GM18907 (cell line): Measurements from ENCODE around the gene MIA2.
"Not testable (repeated sequence)": the region's sequence is repeated elsewhere in the genome, so short reads cannot be mapped to it uniquely, and the experiment has no call there.

Source experiments
- ATAC-seq: cut with Tn5 transposase; IDR thresholded peaks from one replicate; pipeline ENCODE4 v1.9.1; 2021; ENCODE audit warnings: mild to moderate bottlenecking, moderate library complexity; ENCODE audit not compliant: unreplicated experiment

MIA2 gene

DNA sequence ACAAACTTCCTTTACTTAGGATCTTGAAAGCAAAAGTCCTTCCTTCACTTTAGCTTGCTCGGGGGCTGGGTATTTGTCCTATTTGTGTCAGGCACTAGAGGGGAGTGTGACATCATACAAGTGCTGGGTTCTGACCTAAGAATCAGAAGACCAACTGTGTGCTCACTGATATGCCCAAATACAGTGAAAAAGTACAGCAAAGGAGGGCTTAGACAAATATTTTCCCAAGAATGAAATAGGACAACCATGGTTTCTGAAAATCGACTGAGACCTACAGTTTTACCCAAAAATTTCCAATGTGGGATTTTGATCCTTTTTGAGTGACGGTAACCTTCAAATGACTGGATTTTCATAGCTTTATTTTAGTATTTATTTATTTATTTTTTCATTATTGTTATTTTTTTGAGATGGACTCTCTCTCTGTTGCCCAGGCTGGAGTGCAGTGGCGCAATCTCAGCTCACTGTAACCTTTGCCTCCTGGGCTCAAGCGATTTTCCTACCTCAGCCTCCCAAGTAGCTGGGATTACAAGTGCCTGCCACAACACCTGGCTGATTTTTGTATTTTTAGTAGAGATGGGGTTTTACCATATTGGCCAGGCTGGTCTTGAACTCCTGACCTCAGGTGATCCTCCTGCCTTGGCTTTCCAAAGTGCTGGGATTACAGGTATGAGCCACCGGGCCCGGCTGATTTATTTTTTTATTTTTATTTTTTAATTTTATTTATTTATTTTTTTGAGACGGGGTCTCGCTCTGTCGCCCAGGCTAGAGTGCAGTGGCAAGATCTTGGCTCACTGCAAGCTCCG lies 1.8 kb upstream of the MIA2 start:
- peak; percentile 84 for ATAC-seq

GRCh38 chr14:39232554-39233415 lies 930 bp upstream of the MIA2 start:
- peak; percentile 53 for ATAC-seq

GRCh38 chr14:39234986-39235385 lies 1.3 kb downstream of the MIA2 start:
- ATAC-seq: not testable (repeated sequence)

- not testable (repeated sequence) for ATAC-seq
These were observed 1.8 kb downstream of the MIA2 start for GRCh38 chr14:39235466-39235865.

DNA sequence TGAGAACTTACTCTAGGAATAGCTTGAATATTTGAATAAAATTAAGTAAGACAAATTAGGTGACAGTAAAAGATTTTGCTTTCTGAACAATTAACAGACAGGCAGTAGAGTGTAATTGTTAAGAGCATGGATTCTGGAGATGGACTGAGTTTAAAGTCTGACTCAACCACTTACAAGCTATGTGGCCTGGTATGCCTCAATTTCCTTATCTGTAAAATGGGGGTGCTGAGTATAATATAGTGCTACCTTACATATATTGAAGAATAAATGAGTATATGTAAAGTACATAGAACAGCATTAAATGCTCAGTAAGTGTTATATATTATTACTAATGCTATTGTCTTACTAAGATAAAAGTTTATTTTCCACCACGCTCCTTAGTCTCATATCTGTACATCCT lies 7.1 kb downstream of the MIA2 start:
- ATAC-seq: no peak

DNA sequence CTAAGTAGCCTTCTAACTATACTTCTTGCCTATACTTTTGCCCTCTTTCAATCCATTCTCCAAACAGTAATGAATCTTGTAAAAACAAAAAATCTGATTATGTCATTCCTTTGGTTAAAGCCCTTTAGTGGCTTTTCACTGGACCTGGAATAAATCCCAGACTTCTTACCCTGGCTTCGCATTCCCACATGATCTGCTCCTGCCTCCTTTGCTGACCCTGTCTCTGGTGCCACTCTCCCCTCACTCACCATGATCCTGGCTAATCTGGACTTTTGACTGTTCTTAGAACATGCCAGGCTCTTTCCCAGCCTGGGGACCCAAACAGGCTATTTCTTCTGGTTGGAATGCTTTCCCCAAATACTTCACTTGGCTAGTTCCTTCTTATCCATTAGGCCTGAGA lies 7.9 kb downstream of the MIA2 start:
- no peak for ATAC-seq

GRCh38 chr14:39243831-39244230 lies 10.1 kb downstream of the MIA2 start:
- ATAC-seq: no peak

- ATAC-seq: no peak
These were observed 12.9 kb downstream of the MIA2 start for GRCh38 chr14:39246618-39247017.

GRCh38 chr14:39247256-39247655 lies 13.5 kb downstream of the MIA2 start:
- ATAC-seq: no peak

DNA sequence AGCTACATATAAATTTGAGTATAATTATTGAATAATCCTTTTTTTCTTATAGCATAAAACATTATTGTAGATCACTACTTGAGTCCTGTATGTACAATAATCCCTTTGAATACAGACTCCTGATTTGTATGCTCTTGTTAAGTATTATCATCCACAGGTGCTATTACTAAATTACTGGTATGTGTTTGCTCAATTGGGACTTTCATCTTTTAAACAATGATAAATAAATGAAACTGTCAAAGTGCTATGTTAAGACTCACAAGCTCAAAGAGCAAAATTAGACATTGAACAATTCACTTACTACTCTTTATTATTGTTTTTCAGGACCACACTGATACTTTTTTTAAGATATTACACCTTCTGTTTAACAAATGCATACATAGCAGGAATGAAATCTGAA lies 17.8 kb downstream of the MIA2 start:
- ATAC-seq: no peak

DNA sequence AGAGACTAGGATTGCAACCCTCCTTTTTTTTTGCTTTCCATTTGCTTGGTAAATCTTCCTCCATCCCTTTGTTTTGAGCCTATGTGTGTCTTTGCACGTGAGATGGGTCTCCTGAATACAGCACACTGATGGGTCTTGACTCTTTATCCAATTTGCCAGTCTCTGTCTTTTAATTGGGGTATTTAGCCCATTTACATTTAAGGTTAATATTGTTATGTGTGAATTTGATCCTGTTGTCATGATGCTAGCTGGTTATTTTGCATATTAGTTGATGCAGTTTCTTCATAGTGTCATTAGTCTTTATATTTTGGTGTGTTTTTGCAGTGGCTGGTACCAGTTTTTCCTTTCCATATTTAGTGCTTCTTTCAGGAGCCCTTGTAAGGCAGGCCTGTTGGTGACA lies 23.7 kb downstream of the MIA2 start:
- ATAC-seq: not testable (repeated sequence)

DNA sequence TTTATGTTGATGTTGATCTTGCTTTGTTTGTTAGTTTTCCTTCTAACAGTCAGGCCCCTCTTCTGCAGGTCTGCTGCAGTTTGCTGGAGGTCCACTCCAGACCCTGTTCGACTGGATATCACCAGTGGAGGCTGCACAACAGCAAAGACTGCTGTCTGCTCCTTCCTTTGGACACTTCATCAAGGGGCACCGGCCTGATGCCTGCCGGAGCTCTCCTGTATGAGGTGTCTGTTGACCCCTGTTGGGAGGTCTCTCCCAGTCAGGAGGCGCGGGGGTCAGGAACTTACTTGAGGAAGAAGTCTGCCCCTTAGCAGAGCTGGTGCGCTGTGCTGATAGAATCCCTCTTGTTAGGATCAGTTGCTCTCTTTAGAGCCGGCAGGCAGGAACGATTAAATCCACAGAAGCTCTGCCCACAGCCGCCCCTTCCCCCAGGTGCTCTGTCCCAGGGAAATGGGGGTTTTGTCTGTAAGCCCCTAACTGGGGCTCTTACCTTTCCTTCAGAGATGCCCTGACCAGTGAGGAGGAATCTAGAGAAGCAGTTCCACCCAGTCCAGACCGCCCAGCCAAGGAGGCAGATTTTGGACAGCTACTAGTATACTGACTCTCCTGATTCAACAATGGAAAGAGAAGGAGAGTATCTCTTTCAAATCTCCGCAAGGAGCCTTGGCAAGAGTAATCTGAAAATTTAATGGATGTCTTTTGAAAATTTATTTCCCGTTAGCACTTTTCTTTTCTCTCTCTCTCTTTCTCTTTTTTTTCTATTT lies 25.2 kb downstream of the MIA2 start:
- no peak for ATAC-seq

DNA sequence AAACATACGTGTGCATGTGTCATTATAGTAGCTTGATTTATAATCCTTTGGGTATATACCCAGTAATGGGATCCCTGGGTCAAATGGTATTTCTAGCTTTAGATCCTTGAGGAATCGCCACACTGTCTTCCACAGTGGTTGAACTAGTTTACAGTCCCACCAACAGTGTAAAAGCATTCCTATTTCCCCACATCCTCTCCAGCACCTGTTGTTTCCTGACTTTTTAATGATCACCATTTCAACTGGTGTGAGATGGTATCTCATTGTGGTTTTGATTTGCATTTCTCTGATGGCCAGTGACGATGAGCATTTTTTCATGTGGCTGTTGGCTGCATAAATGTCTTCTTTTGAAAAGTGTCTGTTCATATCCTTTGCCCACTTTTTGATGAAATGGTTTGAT lies 26.4 kb downstream of the MIA2 start:
- not testable (repeated sequence) for ATAC-seq

- ATAC-seq: not testable (repeated sequence)
These were observed 28.5 kb downstream of the MIA2 start for GRCh38 chr14:39262214-39262613.

GRCh38 chr14:39264057-39264456 lies 30.3 kb downstream of the MIA2 start:
- no peak for ATAC-seq

GRCh38 chr14:39264558-39264957 lies 30.8 kb downstream of the MIA2 start:
- ATAC-seq: no peak

DNA sequence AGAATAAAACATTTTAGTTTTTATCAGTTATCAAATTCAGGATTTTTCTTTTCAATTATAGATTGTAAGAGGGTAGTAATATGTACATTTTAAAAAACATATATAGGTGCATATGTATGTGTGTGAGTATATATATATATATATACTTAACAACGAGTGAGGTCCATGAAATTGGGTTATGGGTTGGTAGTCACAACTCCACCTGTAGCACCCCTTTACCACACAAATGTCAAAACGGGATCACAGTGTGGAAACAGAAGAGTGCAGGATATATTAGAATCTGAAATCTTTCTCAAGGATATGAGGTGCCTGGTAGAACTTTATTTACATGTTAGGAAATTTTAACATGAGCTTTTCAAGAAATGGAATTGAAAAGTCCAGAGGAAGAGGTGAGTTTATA lies 31.3 kb downstream of the MIA2 start:
- ATAC-seq: no peak

DNA sequence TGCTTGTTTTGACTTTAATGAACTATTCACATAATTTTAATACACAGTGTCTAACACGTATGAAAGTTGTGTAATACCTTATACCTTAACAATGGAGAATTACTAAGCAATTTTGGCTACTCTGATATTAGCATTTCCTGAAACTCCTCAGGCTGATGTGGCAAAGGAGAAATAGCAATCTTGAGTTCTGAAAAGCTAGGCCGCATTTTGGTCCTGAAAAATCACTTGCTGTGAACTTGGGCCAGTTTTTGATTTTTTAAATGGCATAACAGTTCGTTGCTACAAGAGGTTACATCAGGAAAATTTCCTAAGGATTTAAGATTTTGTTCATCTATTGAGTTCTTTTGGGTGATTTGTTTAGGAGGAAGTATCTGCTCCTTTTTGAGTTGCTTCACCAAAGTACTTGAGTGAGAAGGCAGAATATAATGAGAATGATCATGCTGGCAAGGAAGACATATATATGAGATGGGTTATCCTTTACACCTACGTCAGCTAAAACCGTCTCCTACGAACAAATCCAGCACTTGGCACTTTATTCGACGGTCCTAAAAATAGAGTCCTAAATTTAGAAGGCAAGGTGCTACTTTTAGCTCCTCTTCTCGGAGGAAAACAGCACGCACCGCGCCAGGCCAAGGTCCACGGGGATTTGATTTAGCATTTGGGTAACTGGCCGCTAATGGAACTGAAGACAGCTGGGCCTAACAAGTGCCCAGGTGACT lies 32.2 kb downstream of the MIA2 start:
- ATAC-seq: peak; percentile 0

DNA sequence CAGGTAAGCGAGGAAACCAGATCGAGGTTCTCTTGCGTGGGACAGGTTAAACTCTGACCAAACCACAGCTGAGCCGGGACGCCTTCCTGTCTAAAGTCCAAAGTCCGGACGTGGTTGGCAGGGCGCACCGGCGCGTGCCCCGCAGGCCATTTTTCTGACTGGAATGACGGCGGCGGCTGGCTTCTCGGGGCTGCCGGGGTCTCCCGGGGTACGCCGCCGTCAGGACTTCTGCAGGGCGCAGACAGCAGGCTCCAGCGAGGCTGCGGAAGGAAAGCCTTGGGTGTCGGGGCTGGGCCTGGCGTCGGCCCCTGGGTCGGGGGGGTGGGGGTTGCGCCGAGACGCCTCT lies 32.8 kb downstream of the MIA2 start:
- ATAC-seq: peak; percentile 52

DNA sequence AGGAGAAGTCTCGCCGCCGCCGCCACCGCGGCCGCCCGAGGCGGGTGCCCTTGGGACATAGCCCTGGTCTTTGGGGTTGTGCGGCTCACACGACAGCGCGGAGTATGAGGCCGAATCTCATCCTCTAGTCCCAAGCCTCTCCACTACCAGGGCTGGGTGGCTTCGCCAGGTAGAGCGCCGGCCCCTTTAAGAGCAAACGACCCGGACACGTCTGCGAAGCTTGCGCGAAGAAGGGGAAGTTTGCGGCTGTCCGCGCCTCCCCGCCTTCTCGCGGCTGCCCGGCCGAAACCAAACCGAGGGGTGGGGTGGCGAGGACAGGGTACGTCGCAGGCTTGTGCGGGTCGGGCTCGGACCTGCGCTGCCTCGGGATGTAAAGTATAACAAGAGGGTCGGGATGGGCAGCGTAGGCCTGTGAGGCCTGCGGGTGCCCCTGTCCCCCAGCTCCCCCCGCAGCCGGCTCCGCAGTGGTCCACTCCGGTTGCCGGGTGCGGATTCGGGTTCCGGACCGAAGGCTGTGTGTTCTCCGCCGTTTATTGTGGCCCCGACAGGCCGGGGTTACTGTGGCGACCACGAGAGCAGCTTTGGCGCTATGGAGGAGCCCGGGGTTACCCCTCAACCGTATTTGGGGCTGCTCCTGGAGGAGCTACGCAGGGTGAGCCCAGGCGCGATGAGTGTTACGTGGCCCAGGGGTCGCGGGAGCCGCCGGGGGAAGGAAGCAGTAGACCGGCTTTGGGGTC lies 33.3 kb downstream of the MIA2 start:
- ATAC-seq: peak; percentile 87
